A673 (cell line): ENCODE measurements around the gene UCN.

Source experiments
- CTCF ChIP-seq: fragments of 300-800, 200-600 bp; sonication (generic); conservative IDR thresholded peaks from 2 replicates; pipeline ENCODE4 v1.5.1; 2017; ENCODE audit warnings: low read depth, mild to moderate bottlenecking, antibody characterized with exemption, low read length, moderate library complexity, mixed read lengths
- EZH2 ChIP-seq: fragments of 200-600 bp; sonication (generic); IDR thresholded peaks from 2 replicates; pipeline ENCODE4 v1.6.1; 2017; ENCODE audit warnings: borderline replicate concordance, low read depth, mild to moderate bottlenecking, mixed read lengths, antibody characterized with exemption, low read length; ENCODE audit not compliant: poor library complexity, severe bottlenecking

- TF ChIP-seq CTCF (no peak), EZH2 (no peak)
Observed at GRCh38 chr2:27336173-27336572, 27.9 kb upstream of the UCN start.
